ENCODE measurements around the gene OLIG3. TPM values are rescaled to one million over a fixed set of nuclear protein-coding genes. Genes with fewer than 3 reads are reported as not detected.

OLIG3 gene
- total RNA-seq, 1 experiment from 2014 or later: 5.4 TPM

DNA sequence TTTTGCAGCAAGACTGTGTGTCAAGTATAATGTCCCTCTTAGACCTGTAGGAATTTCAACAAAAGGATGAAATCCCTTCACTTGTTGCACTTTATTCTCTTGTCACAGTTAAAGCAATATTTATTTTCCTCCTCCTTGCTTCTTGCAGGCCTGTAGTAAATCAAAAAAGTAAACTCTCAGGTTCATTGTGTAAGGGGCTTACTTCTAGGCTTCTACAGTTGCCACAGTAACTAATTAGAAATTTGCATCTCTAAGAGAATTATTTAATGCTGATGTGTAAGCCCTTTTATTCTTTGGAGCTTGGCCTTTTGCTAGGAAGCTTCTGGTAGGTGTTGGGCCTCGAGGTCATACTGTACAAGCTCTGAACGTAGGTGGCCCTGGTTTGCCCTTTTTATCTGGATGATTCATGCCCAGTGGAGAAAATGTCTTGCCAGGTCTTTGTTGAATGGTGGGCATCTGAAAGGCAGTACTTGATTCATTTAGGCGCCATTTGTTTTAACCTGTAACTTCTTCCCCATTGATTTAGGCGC lies 47.4 kb upstream of the OLIG3 start:
- peaks cover 52% of the 10 kb centered on the region for H3K4me1 Mint-ChIP-seq
- no peak for DNase-seq (ENCODE audit: low spot score)
- 0 out of 2 replicates have a peak, but pooled peaks cover 4% of the 10 kb centered on the region for H3K9me3 Mint-ChIP-seq
- no peaks in the 10 kb centered on the region for H3K27me3 Mint-ChIP-seq (ENCODE audit: low read depth)
- TF ChIP-seq KAT7 (CRISPR knock-in tag; IDR thresholded peaks at IDR 0.05; ENCODE audit: borderline replicate concordance) (no peak), ZNF423 (CRISPR knock-in tag; IDR thresholded peaks at IDR 0.05) (no peak), FOXJ3 (CRISPR knock-in tag; IDR thresholded peaks at IDR 0.05; ENCODE audit: borderline replicate concordance) (no peak), ZNF121 (CRISPR knock-in tag; IDR thresholded peaks at IDR 0.05) (no peak), ZNF416 (CRISPR knock-in tag; IDR thresholded peaks at IDR 0.05) (no peak), JUN (CRISPR knock-in tag; IDR thresholded peaks at IDR 0.05) (no peak), ZNF219 (CRISPR knock-in tag; IDR thresholded peaks at IDR 0.05; ENCODE audit: borderline replicate concordance) (no peak), CBFB (CRISPR knock-in tag; IDR thresholded peaks at IDR 0.05; ENCODE audit: low read depth) (no peak), SMAD4 (CRISPR knock-in tag; IDR thresholded peaks at IDR 0.05) (no peak)
- TF ChIP-seq, protein P1, sequence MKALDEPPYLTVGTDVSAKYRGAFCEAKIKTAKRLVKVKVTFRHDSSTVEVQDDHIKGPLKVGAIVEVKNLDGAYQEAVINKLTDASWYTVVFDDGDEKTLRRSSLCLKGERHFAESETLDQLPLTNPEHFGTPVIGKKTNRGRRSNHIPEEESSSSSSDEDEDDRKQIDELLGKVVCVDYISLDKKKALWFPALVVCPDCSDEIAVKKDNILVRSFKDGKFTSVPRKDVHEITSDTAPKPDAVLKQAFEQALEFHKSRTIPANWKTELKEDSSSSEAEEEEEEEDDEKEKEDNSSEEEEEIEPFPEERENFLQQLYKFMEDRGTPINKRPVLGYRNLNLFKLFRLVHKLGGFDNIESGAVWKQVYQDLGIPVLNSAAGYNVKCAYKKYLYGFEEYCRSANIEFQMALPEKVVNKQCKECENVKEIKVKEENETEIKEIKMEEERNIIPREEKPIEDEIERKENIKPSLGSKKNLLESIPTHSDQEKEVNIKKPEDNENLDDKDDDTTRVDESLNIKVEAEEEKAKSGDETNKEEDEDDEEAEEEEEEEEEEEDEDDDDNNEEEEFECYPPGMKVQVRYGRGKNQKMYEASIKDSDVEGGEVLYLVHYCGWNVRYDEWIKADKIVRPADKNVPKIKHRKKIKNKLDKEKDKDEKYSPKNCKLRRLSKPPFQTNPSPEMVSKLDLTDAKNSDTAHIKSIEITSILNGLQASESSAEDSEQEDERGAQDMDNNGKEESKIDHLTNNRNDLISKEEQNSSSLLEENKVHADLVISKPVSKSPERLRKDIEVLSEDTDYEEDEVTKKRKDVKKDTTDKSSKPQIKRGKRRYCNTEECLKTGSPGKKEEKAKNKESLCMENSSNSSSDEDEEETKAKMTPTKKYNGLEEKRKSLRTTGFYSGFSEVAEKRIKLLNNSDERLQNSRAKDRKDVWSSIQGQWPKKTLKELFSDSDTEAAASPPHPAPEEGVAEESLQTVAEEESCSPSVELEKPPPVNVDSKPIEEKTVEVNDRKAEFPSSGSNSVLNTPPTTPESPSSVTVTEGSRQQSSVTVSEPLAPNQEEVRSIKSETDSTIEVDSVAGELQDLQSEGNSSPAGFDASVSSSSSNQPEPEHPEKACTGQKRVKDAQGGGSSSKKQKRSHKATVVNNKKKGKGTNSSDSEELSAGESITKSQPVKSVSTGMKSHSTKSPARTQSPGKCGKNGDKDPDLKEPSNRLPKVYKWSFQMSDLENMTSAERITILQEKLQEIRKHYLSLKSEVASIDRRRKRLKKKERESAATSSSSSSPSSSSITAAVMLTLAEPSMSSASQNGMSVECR (CRISPR knock-in tag; IDR thresholded peaks at IDR 0.05; ENCODE audit: borderline replicate concordance): no peak
- CTCF ChIA-PET: interaction anchor here (1.3 kb wide), 1 partner anchor 48 kb away, joined by 3 read pairs; no protein-coding TSS in a partner anchor
- POLR2A ChIA-PET: no interaction called here
- H3K27ac Mint-ChIP-seq: no peak overlapping the region
- H3K4me3 Mint-ChIP-seq: no peak overlapping the region
- no peaks in the 10 kb centered on the region for H3K36me3 Mint-ChIP-seq
- ATAC-seq: no peak

DNA sequence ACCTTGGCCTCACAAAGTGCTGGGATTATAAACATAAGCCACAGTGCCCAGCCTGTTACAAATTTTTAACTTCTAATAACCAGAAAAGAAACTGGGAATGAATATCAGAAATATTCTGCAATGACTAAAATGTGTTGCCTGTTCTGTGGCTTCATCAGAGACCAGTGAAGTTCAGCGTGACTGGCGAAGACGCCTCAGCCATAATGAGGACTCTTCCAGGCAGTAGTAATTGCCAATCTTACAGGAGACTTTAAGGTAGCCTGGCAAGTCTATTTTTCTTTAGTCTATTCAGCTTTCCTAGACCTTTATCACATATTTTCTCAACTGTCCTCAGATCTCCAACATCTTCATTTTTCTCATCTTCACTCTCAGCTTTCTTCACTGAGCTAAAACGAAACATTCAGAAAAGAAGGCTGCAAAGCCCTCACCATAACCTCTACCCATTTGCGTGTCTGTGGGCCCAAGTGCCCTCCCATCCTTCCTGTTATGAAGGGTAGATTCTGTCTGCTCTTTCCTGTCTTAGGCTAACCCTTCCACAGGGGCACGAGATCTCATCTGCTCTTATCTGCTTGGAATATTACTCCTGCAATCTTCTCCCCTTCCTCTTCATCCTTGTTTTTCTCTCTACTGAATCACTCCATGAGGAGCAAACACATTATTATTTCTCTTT lies 42.0 kb upstream of the OLIG3 start:
- Mint-ChIP-seq H3K4me3 (no peak overlapping the region), H3K9me3 (no peaks in the 10 kb centered on the region), H3K36me3 (no peaks in the 10 kb centered on the region), H3K27me3 (ENCODE audit: low read depth) (no peaks in the 10 kb centered on the region; the same call in 1 of the 2 replicates), H3K27ac (no peak overlapping the region), H3K4me1 (peaks cover 8% of the 10 kb centered on the region)
- ChIA-PET CTCF (no interaction called here), POLR2A (no interaction called here)
- TF ChIP-seq, protein P1 (CRISPR knock-in tag; IDR thresholded peaks at IDR 0.05; ENCODE audit: borderline replicate concordance): no peak
- TF ChIP-seq FOXK1 (CRISPR knock-in tag; IDR thresholded peaks at IDR 0.05) (no peak), RELA (CRISPR knock-in tag; IDR thresholded peaks at IDR 0.05; ENCODE audit: borderline replicate concordance) (no peak), CBFB (CRISPR knock-in tag; IDR thresholded peaks at IDR 0.05; ENCODE audit: low read depth) (no peak), GRHL2 (CRISPR knock-in tag; IDR thresholded peaks at IDR 0.05; ENCODE audit: insufficient replicate concordance, severe bottlenecking) (no peak), ETV6 (CRISPR knock-in tag; IDR thresholded peaks at IDR 0.05) (no peak), FOXP1 (CRISPR knock-in tag; IDR thresholded peaks at IDR 0.05; ENCODE audit: borderline replicate concordance) (no peak), ZBTB21 (CRISPR knock-in tag; IDR thresholded peaks at IDR 0.05; ENCODE audit: borderline replicate concordance) (no peak), GABPB1 (CRISPR knock-in tag; IDR thresholded peaks at IDR 0.05) (no peak)
- TF ChIP-seq, protein P2, sequence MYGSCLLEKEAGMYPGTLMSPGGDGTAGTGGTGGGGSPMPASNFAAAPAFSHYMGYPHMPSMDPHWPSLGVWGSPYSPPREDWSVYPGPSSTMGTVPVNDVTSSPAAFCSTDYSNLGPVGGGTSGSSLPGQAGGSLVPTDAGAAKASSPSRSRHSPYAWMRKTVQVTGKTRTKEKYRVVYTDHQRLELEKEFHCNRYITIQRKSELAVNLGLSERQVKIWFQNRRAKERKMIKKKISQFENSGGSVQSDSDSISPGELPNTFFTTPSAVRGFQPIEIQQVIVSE (CRISPR knock-in tag; IDR thresholded peaks at IDR 0.05; ENCODE audit: borderline replicate concordance): no peak
- TF ChIP-seq, protein P3, sequence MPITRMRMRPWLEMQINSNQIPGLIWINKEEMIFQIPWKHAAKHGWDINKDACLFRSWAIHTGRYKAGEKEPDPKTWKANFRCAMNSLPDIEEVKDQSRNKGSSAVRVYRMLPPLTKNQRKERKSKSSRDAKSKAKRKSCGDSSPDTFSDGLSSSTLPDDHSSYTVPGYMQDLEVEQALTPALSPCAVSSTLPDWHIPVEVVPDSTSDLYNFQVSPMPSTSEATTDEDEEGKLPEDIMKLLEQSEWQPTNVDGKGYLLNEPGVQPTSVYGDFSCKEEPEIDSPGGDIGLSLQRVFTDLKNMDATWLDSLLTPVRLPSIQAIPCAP (CRISPR knock-in tag; IDR thresholded peaks at IDR 0.05): no peak
- no peak for DNase-seq (ENCODE audit: low spot score)
- ATAC-seq: no peak

Measured in WTC11 (cell line).